Measurements from ENCODE around the gene PTGES. TPM values are rescaled to one million over a fixed set of nuclear protein-coding genes. Genes with fewer than 3 reads are reported as not detected.

Gene PTGES
- total and polyA plus RNA-seq, 3 experiments from 2014 or later, result not detected

DNA sequence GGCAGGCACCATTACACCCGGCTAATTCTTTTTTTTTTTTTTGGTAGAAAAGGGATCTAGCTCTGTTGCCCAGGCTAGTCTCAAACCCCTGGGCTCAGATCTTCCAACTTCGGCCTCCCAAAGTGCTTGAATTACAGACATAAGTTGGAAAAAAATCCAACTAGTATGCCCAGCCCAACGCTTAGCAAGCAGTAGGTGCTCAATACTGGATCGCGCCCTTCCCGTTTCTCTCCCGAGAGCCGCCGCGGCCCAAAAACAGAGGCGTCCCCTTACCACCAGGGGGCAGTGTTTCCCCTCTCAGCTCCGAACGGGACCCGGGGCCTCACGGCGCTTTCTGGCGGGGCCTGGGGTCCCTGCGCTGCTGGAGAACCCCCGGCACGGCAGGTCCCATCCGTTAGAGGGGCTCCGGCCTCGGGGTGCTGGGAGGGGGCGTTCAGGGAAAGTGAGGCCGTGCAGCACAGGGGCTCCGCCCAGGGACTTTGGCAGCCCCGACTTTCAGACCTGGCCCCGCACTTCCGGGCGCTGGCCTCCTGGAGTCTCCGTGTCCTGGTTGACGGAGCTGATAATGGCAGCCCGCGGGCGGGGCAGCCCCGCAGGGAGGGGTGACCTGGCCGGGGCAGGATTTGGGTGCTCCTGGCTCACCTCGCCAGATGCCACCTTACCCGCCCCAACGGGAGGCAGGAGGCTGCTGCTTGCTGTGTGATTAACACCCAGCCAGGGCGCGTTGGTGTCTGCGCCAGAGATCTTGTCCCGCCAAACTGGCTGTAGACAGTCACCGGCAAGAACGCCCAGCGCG, 15.2 kb downstream of the PTGES start:
- DNase-seq, result peak; percentile 77 to 87 (median 84)
- Mint-ChIP-seq H3K36me3 (no peaks in the 10 kb centered on the region), H3K4me1 (peaks cover 6 to 13% (median 9%) of the 10 kb centered on the region in 3 donors), H3K27ac (peak overlapping the region; percentile 42 to 93 (median 74)), H3K4me3 (peak overlapping the region; percentile 71 to 90 (median 76)), H3K27me3 (peaks cover 0 to 7% of the 10 kb centered on the region in 2 donors), H3K9me3 (no peaks in the 10 kb centered on the region)
- no peaks in the 10 kb centered on the region for H3K9me3 ChIP-seq (ENCODE audit: low read length)
- peak overlapping the region; percentile 81 for H3K4me3 ChIP-seq (ENCODE audit: low read length)
- H3K4me1 ChIP-seq (ENCODE audit: insufficient read depth, low read length), result peaks cover 13% of the 10 kb centered on the region
- H3K27me3 ChIP-seq (ENCODE audit: insufficient read depth, low read length, poor library complexity, severe bottlenecking), result no peaks in the 10 kb centered on the region
- POLR2A ChIA-PET, result interaction anchor here (0.5 to 1.3 kb wide), 5 partner anchors 27 to 1504 kb away, joined by 3 to 6 read pairs (median 5); no protein-coding TSS in a partner anchor
- CTCF ChIA-PET, result interaction anchor here (0.6 to 4.9 kb wide), 29 partner anchors 8 to 606 kb away, joined by 3 to 59 read pairs (median 4); partner anchors contain the start of genes NTMT1 and PTGES
- no peaks in the 10 kb centered on the region for H3K36me3 ChIP-seq (ENCODE audit: insufficient read depth, low read length)
- H3K27ac ChIP-seq (ENCODE audit: low read depth, low read length), result peak overlapping the region; percentile 82

DNA sequence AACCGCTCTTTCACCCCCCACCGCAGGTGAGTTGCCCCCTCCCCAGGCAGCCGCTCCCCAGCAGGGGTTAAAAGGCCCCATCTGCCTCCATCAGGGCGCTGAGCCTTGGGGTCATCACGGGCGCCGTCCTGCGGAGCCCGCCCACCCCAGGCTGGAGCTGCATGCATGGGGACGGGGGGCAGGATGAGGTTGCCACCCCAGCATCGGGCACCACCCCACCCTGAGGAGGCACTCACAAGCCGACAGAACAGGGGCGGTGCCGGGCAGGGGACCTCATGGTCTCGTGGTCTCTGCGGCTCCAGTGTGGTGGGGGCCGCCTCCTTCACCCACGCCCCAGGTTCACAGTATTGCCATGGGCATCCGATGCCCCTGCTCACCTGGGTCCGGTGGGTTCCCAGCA, 16.5 kb downstream of the PTGES start:
- POLR2A ChIA-PET, result no interaction called here

GRCh38 chr9:129735546-129735945, 17.3 kb downstream of the PTGES start:
- Histone ChIP-seq H3K27me3 (ENCODE audit: insufficient read depth, low read length, poor library complexity, severe bottlenecking) (no peaks in the 10 kb centered on the region), H3K36me3 (ENCODE audit: insufficient read depth, low read length) (no peaks in the 10 kb centered on the region), H3K4me1 (ENCODE audit: insufficient read depth, low read length) (peaks cover 13% of the 10 kb centered on the region), H3K27ac (ENCODE audit: low read depth, low read length) (no peak overlapping the region), H3K4me3 (ENCODE audit: low read length) (no peak overlapping the region), H3K9me3 (ENCODE audit: low read length) (no peaks in the 10 kb centered on the region)
- CTCF ChIA-PET, result interaction anchor here (1.2 kb wide), 2 partner anchors 11 to 55 kb away, joined by 3 read pairs; no protein-coding TSS in a partner anchor
- POLR2A ChIA-PET, result no interaction called here
- Mint-ChIP-seq H3K27me3 (peaks cover 0 to 6% of the 10 kb centered on the region in 2 donors), H3K4me1 (peaks cover 6 to 13% (median 9%) of the 10 kb centered on the region in 3 donors), H3K9me3 (no peaks in the 10 kb centered on the region), H3K36me3 (no peaks in the 10 kb centered on the region), H3K4me3 (no peak overlapping the region), H3K27ac (no peak overlapping the region)
- no peak for DNase-seq

More for the DNA sequence above, 16.5 kb downstream of the PTGES start:
- Histone ChIP-seq H3K27me3 (ENCODE audit: insufficient read depth, low read length, poor library complexity, severe bottlenecking) (no peaks in the 10 kb centered on the region), H3K27ac (ENCODE audit: low read depth, low read length) (no peak overlapping the region), H3K9me3 (ENCODE audit: low read length) (no peaks in the 10 kb centered on the region), H3K36me3 (ENCODE audit: insufficient read depth, low read length) (no peaks in the 10 kb centered on the region), H3K4me1 (ENCODE audit: insufficient read depth, low read length) (peaks cover 13% of the 10 kb centered on the region), H3K4me3 (ENCODE audit: low read length) (no peak overlapping the region)
- Mint-ChIP-seq H3K27me3 (peaks cover 0 to 7% of the 10 kb centered on the region in 2 donors), H3K36me3 (no peaks in the 10 kb centered on the region), H3K27ac (no peak overlapping the region), H3K4me3 (peak overlapping the region in 1 of 7 donors; percentile 27), H3K4me1 (peaks cover 6 to 13% (median 9%) of the 10 kb centered on the region in 3 donors), H3K9me3 (no peaks in the 10 kb centered on the region)
- DNase-seq, result no peak
- CTCF ChIA-PET, result interaction anchor here (1.2 to 4.9 kb wide), 3 partner anchors 9 to 48 kb away, joined by 3 to 59 read pairs (median 42); no protein-coding TSS in a partner anchor

GRCh38 chr9:129733632-129733953, 19.2 kb downstream of the PTGES start:
- Mint-ChIP-seq H3K4me1 (peaks cover 6 to 13% (median 9%) of the 10 kb centered on the region in 3 donors), H3K27ac (no peak overlapping the region), H3K36me3 (no peaks in the 10 kb centered on the region), H3K4me3 (no peak overlapping the region), H3K27me3 (peaks cover 4 to 8% of the 10 kb centered on the region in 2 donors), H3K9me3 (no peaks in the 10 kb centered on the region)
- H3K9me3 ChIP-seq (ENCODE audit: low read length), result no peaks in the 10 kb centered on the region
- H3K4me1 ChIP-seq (ENCODE audit: insufficient read depth, low read length), result peaks cover 13% of the 10 kb centered on the region
- DNase-seq, result no peak
- no peaks in the 10 kb centered on the region for H3K36me3 ChIP-seq (ENCODE audit: insufficient read depth, low read length)
- POLR2A ChIA-PET, result interaction anchor here (0.6 kb wide), 1 partner anchor 29 kb away, joined by 3 read pairs; no protein-coding TSS in a partner anchor
- no peaks in the 10 kb centered on the region for H3K27me3 ChIP-seq (ENCODE audit: insufficient read depth, low read length, poor library complexity, severe bottlenecking)
- H3K27ac ChIP-seq (ENCODE audit: low read depth, low read length), result no peak overlapping the region
- CTCF ChIA-PET, result no interaction called here
- H3K4me3 ChIP-seq (ENCODE audit: low read length), result no peak overlapping the region

GRCh38 chr9:129732946-129733631, 19.8 kb downstream of the PTGES start:
- DNase-seq, result no peak
- Histone ChIP-seq H3K4me1 (ENCODE audit: insufficient read depth, low read length) (peaks cover 8% of the 10 kb centered on the region), H3K27ac (ENCODE audit: low read depth, low read length) (no peak overlapping the region), H3K4me3 (ENCODE audit: low read length) (no peak overlapping the region), H3K9me3 (ENCODE audit: low read length) (no peaks in the 10 kb centered on the region), H3K36me3 (ENCODE audit: insufficient read depth, low read length) (no peaks in the 10 kb centered on the region), H3K27me3 (ENCODE audit: insufficient read depth, low read length, poor library complexity, severe bottlenecking) (no peaks in the 10 kb centered on the region)
- Mint-ChIP-seq H3K36me3 (no peaks in the 10 kb centered on the region), H3K4me3 (no peak overlapping the region), H3K4me1 (peaks cover 3 to 9% (median 5%) of the 10 kb centered on the region in 3 donors), H3K27me3 (peaks cover 4 to 8% of the 10 kb centered on the region in 2 donors), H3K27ac (no peak overlapping the region), H3K9me3 (no peaks in the 10 kb centered on the region)
- ChIA-PET CTCF (no interaction called here), POLR2A (interaction anchor here (0.6 kb wide), 1 partner anchor 29 kb away, joined by 3 read pairs; no protein-coding TSS in a partner anchor)

DNA sequence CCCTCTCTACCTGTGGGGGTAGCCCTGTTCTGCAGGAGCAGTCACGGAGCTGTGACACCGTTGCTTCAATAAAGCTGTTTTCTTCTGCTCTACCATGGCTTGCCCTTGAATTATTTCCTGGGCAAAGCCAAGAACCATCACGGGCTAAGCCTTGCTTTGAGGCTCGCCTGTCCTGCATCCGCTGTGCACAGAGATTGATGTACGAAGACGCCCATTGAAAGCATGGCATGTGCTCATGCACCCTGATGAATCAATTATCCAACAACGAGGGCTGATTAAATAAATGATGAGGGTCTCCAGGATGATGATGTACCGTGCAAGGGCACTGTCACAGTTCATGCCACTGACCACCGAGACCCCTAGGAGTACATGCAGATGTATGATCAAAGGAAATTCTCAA, 20.7 kb downstream of the PTGES start:
- CTCF ChIA-PET, result no interaction called here
- H3K4me3 Mint-ChIP-seq, result no peak overlapping the region
- Histone ChIP-seq H3K27ac (ENCODE audit: low read depth, low read length) (no peak overlapping the region), H3K4me3 (ENCODE audit: low read length) (no peak overlapping the region), H3K9me3 (ENCODE audit: low read length) (no peaks in the 10 kb centered on the region), H3K4me1 (ENCODE audit: insufficient read depth, low read length) (peaks cover 3% of the 10 kb centered on the region), H3K27me3 (ENCODE audit: insufficient read depth, low read length, poor library complexity, severe bottlenecking) (no peaks in the 10 kb centered on the region), H3K36me3 (ENCODE audit: insufficient read depth, low read length) (no peaks in the 10 kb centered on the region)
- H3K36me3 Mint-ChIP-seq, result no peaks in the 10 kb centered on the region
- peaks cover 8% of the 10 kb centered on the region in 2 donors for H3K27me3 Mint-ChIP-seq
- POLR2A ChIA-PET, result no interaction called here
- H3K4me1 Mint-ChIP-seq, result peaks cover 0 to 2% (median 0%) of the 10 kb centered on the region in 3 donors
- H3K27ac Mint-ChIP-seq, result no peak overlapping the region
- H3K9me3 Mint-ChIP-seq, result no peaks in the 10 kb centered on the region
- no peak for DNase-seq

DNA sequence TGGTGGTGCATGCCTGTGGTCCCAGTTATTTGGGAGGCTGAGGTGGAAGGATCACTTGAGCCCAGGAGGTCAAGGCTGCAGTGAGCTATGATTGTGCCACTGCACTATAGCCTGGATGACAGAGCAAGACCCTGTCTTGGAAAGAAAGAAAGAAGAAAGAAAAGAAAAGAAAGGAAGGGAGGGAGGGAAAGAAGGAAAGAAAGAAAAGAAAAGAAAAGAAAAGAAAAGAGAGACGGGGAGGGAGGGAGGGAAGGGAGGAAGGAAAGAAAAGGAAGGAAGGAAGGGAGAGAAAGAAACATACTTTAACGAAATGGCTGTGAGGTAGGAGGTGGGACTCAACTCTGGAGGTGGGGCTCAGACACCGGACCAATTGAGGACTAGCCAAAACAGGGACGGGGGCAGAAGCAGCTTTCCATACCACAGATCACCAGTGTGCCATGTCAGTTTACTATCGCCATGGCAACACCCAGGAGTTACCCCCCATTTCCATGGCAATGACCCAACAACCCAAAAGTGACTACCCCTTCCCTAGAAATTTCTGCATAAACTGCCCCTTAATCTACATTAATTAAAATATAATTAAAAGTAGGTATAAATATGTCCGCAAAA, 21.3 kb downstream of the PTGES start:
- CTCF ChIA-PET, result no interaction called here
- Mint-ChIP-seq H3K36me3 (no peaks in the 10 kb centered on the region), H3K9me3 (no peaks in the 10 kb centered on the region)

More for the DNA sequence above, 21.3 kb downstream of the PTGES start:
- Mint-ChIP-seq H3K27ac (no peak overlapping the region), H3K4me3 (no peak overlapping the region), H3K27me3 (peaks cover 8% of the 10 kb centered on the region in 2 donors), H3K4me1 (peaks cover 2 to 3% (median 3%) of the 10 kb centered on the region in 3 donors)
- no peak for DNase-seq
- no peaks in the 10 kb centered on the region for H3K36me3 ChIP-seq (ENCODE audit: insufficient read depth, low read length)
- H3K27ac ChIP-seq (ENCODE audit: low read depth, low read length), result no peak overlapping the region
- H3K4me3 ChIP-seq (ENCODE audit: low read length), result no peak overlapping the region
- no peaks in the 10 kb centered on the region for H3K9me3 ChIP-seq (ENCODE audit: low read length)
- no peaks in the 10 kb centered on the region for H3K27me3 ChIP-seq (ENCODE audit: insufficient read depth, low read length, poor library complexity, severe bottlenecking)
- H3K4me1 ChIP-seq (ENCODE audit: insufficient read depth, low read length), result no peaks in the 10 kb centered on the region
- POLR2A ChIA-PET, result no interaction called here
